Mesenchymal stem cell (in vitro differentiated cells and primary cell): ENCODE data around the gene MAS1.

ENCODE experiments used
- DNase-seq: peaks from one replicate; pipeline ENCODE4 v3.0.0-alpha.2; 2013
- H2AFZ ChIP-seq: one replicate; pipeline ENCODE4 v1.6.1; 2013; ENCODE audit warnings: low read depth, mild to moderate bottlenecking, control low read depth, inconsistent platforms, low read length, moderate library complexity
- H2AK5ac ChIP-seq: 2 replicates; pipeline ENCODE4 v1.6.1; 2013; ENCODE audit warnings: low read length, moderate library complexity, mild to moderate bottlenecking, inconsistent platforms; ENCODE audit not compliant: severe bottlenecking
- H2BK120ac ChIP-seq: one replicate; pipeline ENCODE4 v1.6.1; 2013; ENCODE audit warnings: low read depth, mild to moderate bottlenecking, inconsistent platforms, low read length, moderate library complexity
- H2BK12ac ChIP-seq, 2 experiments: one replicate each; pipeline ENCODE4 v1.6.1; 2013; ENCODE audit warnings: inconsistent platforms in 2 of 2, low read length in 2 of 2, mild to moderate bottlenecking in 2 of 2, moderate library complexity in 2 of 2, control low read depth in 1 of 2
- H2BK15ac ChIP-seq: one replicate; pipeline ENCODE4 v1.6.1; 2013; ENCODE audit warnings: mild to moderate bottlenecking, low read depth, inconsistent platforms; ENCODE audit not compliant: poor library complexity, severe bottlenecking
- H2BK5ac ChIP-seq: 2 replicates; pipeline ENCODE4 v1.6.1; 2013; ENCODE audit warnings: low read depth, mild to moderate bottlenecking, low read length, control low read depth, inconsistent platforms; ENCODE audit not compliant: poor library complexity, severe bottlenecking
- H3K14ac ChIP-seq, 2 experiments: one replicate each; pipeline ENCODE4 v1.6.1; 2013; ENCODE audit warnings: inconsistent platforms in 2 of 2, low read length in 2 of 2, control low read depth in 1 of 2, mild to moderate bottlenecking in 1 of 2, moderate library complexity in 1 of 2
- H3K18ac ChIP-seq, 2 experiments: one replicate each; pipeline ENCODE4 v1.6.1; 2013; ENCODE audit warnings: inconsistent platforms in 2 of 2, low read length in 2 of 2, control low read depth in 1 of 2, low read depth in 1 of 2, mild to moderate bottlenecking in 1 of 2
- H3K23ac ChIP-seq, 2 experiments: one replicate each; pipeline ENCODE4 v1.6.1; 2013; ENCODE audit warnings: inconsistent platforms in 2 of 2, low read length in 2 of 2, mild to moderate bottlenecking in 2 of 2, moderate library complexity in 2 of 2, control low read depth in 1 of 2
- H3K27ac ChIP-seq: 2 replicates; pipeline ENCODE4 v1.5.1; 2013; ENCODE audit warnings: mild to moderate bottlenecking, moderate library complexity, low read length, control low read depth, inconsistent platforms; ENCODE audit not compliant: poor library complexity, severe bottlenecking
- H3K27me3 ChIP-seq, 2 experiments: 2 replicates each; pipeline versions ENCODE4 v1.6.1 to v1.7.0; 2013; ENCODE audit warnings: low read length in 2 of 2, mild to moderate bottlenecking in 2 of 2, moderate library complexity in 2 of 2, control low read depth in 1 of 2, inconsistent platforms in 1 of 2; ENCODE audit not compliant: control insufficient read depth in 1 of 2, insufficient read depth in 1 of 2
- H3K36me3 ChIP-seq, 2 experiments: 2 replicates each; pipeline versions ENCODE4 v1.6.1 to v1.7.0; 2013; ENCODE audit warnings: low read length in 2 of 2, control low read depth in 1 of 2, inconsistent platforms in 1 of 2, low read depth in 1 of 2, mild to moderate bottlenecking in 1 of 2; ENCODE audit not compliant: insufficient read depth in 2 of 2, control insufficient read depth in 1 of 2
- H3K4ac ChIP-seq, 2 experiments: one replicate each; pipeline ENCODE4 v1.6.1; 2013; ENCODE audit warnings: inconsistent platforms in 2 of 2, low read length in 2 of 2, mild to moderate bottlenecking in 2 of 2, moderate library complexity in 2 of 2, control low read depth in 1 of 2, low read depth in 1 of 2
- H3K4me1 ChIP-seq: 2 replicates; pipeline ENCODE4 v1.6.1; 2013; ENCODE audit warnings: low read depth, low read length, control low read depth; ENCODE audit not compliant: control insufficient read depth, insufficient read depth
- H3K4me2 ChIP-seq: 2 replicates; pipeline ENCODE4 v1.6.1; 2013; ENCODE audit warnings: low read length, mild to moderate bottlenecking, inconsistent platforms; ENCODE audit not compliant: poor library complexity, severe bottlenecking
- H3K4me3 ChIP-seq, 2 experiments: 2 replicates each; pipeline versions ENCODE4 v1.5.1 to v1.7.0; 2013; ENCODE audit warnings: low read length in 2 of 2, mild to moderate bottlenecking in 2 of 2, control low read depth in 1 of 2, low read depth in 1 of 2; ENCODE audit not compliant: insufficient read depth in 1 of 2
- H3K79me1 ChIP-seq: replicated peaks from 2 replicates; pipeline ENCODE4 v1.6.1; 2013; ENCODE audit warnings: mild to moderate bottlenecking, control low read depth, low read length, inconsistent platforms; ENCODE audit not compliant: poor library complexity, severe bottlenecking
- H3K9ac ChIP-seq: 2 replicates; pipeline ENCODE4 v1.7.0; 2013; ENCODE audit warnings: mild to moderate bottlenecking, low read length, moderate library complexity
- H3K9me3 ChIP-seq: 2 replicates; pipeline ENCODE4 v1.7.0; 2013; ENCODE audit warnings: mild to moderate bottlenecking, low read length; ENCODE audit not compliant: control insufficient read depth
- H4K8ac ChIP-seq: one replicate; pipeline ENCODE4 v1.6.1; 2013; ENCODE audit warnings: inconsistent platforms, mild to moderate bottlenecking, low read length, moderate library complexity
- H4K91ac ChIP-seq: one replicate; pipeline ENCODE4 v1.6.1; 2013; ENCODE audit warnings: mild to moderate bottlenecking, low read length, inconsistent platforms
- WGBS: methylation state at CpG from one replicate; pipeline ENCODE4 v1.1.7; 2013; ENCODE audit warnings: mixed read lengths; 5-methylcytosine and 5-hydroxymethylcytosine counted together

MAS1 gene

GRCh38 chr6:159886270-159886669 lies 4.5 kb upstream of the MAS1 start:
- no peak overlapping the region for H2BK12ac ChIP-seq
- no peaks in the 10 kb centered on the region for H3K36me3 ChIP-seq
- H2AFZ ChIP-seq: no peak overlapping the region
- no peak overlapping the region for H3K18ac ChIP-seq
- no peak overlapping the region for H3K14ac ChIP-seq
- H4K91ac ChIP-seq: no peak overlapping the region
- no peak overlapping the region for H3K4ac ChIP-seq
- no peak overlapping the region for H3K4me3 ChIP-seq
- no peak overlapping the region for H2BK120ac ChIP-seq
- H4K8ac ChIP-seq: no peak overlapping the region
- no peaks in the 10 kb centered on the region for H3K4me1 ChIP-seq
- WGBS: 77% methylated on average over 3 of the region's 3 CpGs
- no peak overlapping the region for H2AK5ac ChIP-seq
- DNase-seq: no peak
- H2BK15ac ChIP-seq: no peak overlapping the region
- H3K9ac ChIP-seq: no peak overlapping the region
- H3K4me2 ChIP-seq: no peak overlapping the region
- H3K27ac ChIP-seq: no peak overlapping the region
- H3K23ac ChIP-seq: no peak overlapping the region
- peaks cover 41 to 43% of the 10 kb centered on the region in 2 experiments for H3K27me3 ChIP-seq
- no peaks in the 10 kb centered on the region for H3K79me1 ChIP-seq
- no peak overlapping the region for H2BK5ac ChIP-seq
- H3K9me3 ChIP-seq: no peaks in the 10 kb centered on the region

- no peak overlapping the region for H3K23ac ChIP-seq
- H4K91ac ChIP-seq: no peak overlapping the region
- no peak overlapping the region for H2BK5ac ChIP-seq
- H3K36me3 ChIP-seq: no peaks in the 10 kb centered on the region
- no peak overlapping the region for H3K27ac ChIP-seq
- H2BK120ac ChIP-seq: no peak overlapping the region
- H2BK12ac ChIP-seq: no peak overlapping the region
- H3K4me3 ChIP-seq: no peak overlapping the region
- no peaks in the 10 kb centered on the region for H3K79me1 ChIP-seq
- no peak overlapping the region for H2AK5ac ChIP-seq
- peaks cover 49 to 52% of the 10 kb centered on the region in 2 experiments for H3K27me3 ChIP-seq
- no peak overlapping the region for H3K4me2 ChIP-seq
- H2AFZ ChIP-seq: no peak overlapping the region
- no peak overlapping the region for H3K4ac ChIP-seq
- H2BK15ac ChIP-seq: no peak overlapping the region
- H3K4me1 ChIP-seq: no peaks in the 10 kb centered on the region
- 99% methylated on average over 4 of the region's 7 CpGs for WGBS
- H3K18ac ChIP-seq: no peak overlapping the region
- H3K9ac ChIP-seq: no peak overlapping the region
- H3K9me3 ChIP-seq: no peaks in the 10 kb centered on the region
- DNase-seq: no peak
- H4K8ac ChIP-seq: no peak overlapping the region
- no peak overlapping the region for H3K14ac ChIP-seq
Observed at GRCh38 chr6:159887146-159887545, 3.6 kb upstream of the MAS1 start.

- H2BK15ac ChIP-seq: no peak overlapping the region
- H3K9me3 ChIP-seq: no peaks in the 10 kb centered on the region
- no peak overlapping the region for H4K8ac ChIP-seq
- no peak overlapping the region for H3K4ac ChIP-seq
- no peaks in the 10 kb centered on the region for H3K36me3 ChIP-seq
- no peak overlapping the region for H3K27ac ChIP-seq
- H3K79me1 ChIP-seq: no peaks in the 10 kb centered on the region
- H2AK5ac ChIP-seq: no peak overlapping the region
- H3K23ac ChIP-seq: no peak overlapping the region
- WGBS: 78% methylated on average over 6 of the region's 6 CpGs
- DNase-seq: no peak
- H3K4me2 ChIP-seq: no peak overlapping the region
- H3K27me3 ChIP-seq: peaks cover 55 to 57% of the 10 kb centered on the region in 2 experiments
- H3K4me1 ChIP-seq: no peaks in the 10 kb centered on the region
- H3K18ac ChIP-seq: no peak overlapping the region
- no peak overlapping the region for H2BK5ac ChIP-seq
- no peak overlapping the region for H2BK12ac ChIP-seq
- no peak overlapping the region for H3K9ac ChIP-seq
- no peak overlapping the region for H2BK120ac ChIP-seq
- H2AFZ ChIP-seq: no peak overlapping the region
- H4K91ac ChIP-seq: no peak overlapping the region
- peak overlapping the region in 1 of 2 experiments; percentile 55 for H3K14ac ChIP-seq
- no peak overlapping the region for H3K4me3 ChIP-seq
Observed at GRCh38 chr6:159887761-159888160, 3.0 kb upstream of the MAS1 start.

DNA sequence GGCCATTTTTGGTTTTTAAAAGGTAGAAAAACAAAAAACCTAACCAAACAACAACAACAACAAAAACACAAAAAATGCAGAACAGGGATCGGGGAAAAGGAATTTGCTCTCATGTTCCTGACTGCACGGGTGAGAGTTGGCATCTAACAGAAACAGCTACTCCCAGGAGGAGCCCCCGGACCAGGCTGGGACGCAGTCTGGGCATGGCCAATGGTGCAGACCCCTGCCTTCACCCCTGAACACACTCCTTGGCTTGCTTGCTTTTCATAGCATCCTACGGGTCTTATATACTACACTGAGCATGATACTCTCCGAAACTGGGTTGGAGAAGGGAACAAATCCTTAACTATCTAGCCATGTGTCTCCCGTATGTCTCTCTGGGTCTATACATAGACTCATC lies 587 bp upstream of the MAS1 start:
- Histone ChIP-seq H3K27ac (no peak overlapping the region), H3K9me3 (no peaks in the 10 kb centered on the region), H3K4me3 (no peak overlapping the region), H2AK5ac (no peak overlapping the region), H3K27me3 (peaks cover 60 to 64% of the 10 kb centered on the region in 2 experiments), H3K36me3 (no peaks in the 10 kb centered on the region), H4K91ac (no peak overlapping the region), H2BK12ac (no peak overlapping the region), H4K8ac (no peak overlapping the region), H2BK15ac (no peak overlapping the region), H3K23ac (no peak overlapping the region), H2BK120ac (no peak overlapping the region), H2BK5ac (no peak overlapping the region), H2AFZ (no peak overlapping the region), H3K4me2 (no peak overlapping the region), H3K79me1 (no peaks in the 10 kb centered on the region), H3K4ac (no peak overlapping the region), H3K9ac (no peak overlapping the region), H3K18ac (no peak overlapping the region), H3K4me1 (no peaks in the 10 kb centered on the region), H3K14ac (no peak overlapping the region)
- 87% methylated on average over 6 of the region's 7 CpGs for WGBS
- DNase-seq: no peak
